ENCODE measurements around the gene SLC8B1.

SLC8B1 gene

DNA sequence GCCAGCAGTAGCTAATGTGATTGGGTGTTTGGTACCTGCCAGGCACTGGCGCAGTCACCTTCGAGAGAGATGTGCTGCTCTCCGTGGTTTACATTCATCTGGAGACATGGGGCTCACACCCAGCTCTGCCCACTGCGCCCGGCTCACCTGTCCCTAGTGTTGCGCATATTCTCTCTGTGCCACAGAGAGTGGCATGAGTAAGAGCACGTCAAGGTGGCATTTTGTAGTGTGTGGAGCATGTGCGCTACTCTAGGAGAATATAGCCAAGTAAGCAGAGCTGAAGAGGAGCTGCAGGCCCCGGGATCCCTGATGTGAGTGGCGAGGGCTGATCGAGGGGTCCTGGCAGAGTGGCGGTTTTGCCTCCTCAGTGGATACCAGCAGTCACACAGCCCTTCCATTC lies 66.8 kb downstream of the SLC8B1 start:
- no peak for DNase-seq

DNA sequence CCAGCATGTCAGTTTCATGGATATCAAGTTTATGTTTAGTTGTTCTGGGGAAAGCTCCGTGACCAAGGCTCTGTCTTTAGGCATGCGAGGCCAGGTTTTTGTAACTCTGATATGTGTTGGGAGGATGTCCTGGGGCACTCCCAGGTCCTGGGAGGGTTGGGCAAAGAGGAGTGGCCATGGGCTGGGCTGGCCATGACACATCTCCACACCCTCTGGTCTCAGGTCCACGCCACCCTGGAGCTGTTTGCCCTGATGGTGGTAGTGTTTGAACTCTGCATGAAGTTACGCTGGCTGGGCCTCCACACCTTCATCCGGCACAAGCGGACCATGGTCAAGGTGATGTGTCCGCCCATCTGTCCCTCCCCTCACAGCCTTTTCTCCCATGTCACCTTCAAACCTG lies 67.3 kb downstream of the SLC8B1 start:
- no peak for DNase-seq

DNA sequence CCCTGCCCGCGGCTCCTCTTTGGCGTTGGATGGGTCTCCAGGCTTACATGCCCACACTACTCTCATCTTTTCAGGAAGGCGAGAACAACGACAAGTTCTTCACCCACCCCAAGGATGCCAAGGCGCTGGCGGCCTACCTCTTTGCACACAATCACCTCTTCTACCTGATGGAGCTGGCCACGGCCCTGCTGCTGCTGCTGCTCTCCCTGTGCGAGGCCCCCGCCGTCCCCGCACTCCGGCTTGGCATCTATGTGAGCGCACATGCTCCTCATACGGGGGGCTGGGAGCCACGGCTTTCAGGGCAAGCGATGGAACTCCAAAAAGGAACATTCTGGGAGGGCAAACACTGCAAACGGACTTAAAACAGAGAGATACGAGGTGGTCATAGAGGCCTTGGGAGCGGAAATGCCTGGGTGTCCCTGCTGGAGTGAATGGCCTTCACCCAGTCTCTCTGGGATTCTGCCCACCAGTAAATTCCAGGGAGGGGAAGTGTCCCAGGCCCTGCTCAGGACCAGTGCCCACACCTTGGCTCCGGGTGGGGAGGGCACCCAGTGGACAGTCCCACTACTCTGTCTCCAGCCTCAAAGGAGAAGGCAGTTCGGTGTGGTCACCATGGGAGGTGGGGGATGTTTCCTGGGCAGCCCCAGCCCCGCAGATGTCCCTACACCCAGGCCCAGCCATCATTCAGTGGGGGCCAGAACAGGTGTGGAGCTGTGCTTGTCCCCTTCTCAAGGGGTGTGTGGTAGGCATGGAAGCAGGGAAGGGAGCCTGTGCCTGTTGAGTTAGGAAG lies 68.6 kb downstream of the SLC8B1 start:
- no peak for DNase-seq

DNA sequence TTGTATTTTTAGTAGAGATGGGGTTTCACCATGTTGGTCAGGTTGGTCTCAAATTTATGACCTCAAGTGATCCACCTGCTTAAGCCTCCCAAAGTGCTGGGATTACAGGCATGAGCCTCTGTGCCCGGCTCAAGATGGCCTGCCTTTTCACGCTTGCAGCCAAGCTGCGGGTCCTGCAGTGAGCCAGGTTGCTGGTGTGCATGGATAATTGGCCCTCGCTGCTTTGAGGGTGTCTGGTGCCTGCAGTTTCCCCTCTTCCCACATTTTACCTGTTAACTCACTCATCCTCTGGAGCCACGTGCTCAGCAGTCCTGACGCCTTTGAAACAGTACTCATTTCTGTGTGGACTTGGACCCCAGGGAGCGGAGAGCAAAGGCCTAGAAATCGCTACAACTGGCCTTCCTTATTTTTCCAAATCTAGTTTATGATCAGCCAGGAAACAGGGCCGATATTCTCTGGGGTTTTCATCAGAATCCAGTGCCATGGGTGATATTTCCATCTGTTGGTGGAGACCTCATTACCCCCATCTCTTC lies 71.4 kb downstream of the SLC8B1 start:
- no peak for DNase-seq

DNA sequence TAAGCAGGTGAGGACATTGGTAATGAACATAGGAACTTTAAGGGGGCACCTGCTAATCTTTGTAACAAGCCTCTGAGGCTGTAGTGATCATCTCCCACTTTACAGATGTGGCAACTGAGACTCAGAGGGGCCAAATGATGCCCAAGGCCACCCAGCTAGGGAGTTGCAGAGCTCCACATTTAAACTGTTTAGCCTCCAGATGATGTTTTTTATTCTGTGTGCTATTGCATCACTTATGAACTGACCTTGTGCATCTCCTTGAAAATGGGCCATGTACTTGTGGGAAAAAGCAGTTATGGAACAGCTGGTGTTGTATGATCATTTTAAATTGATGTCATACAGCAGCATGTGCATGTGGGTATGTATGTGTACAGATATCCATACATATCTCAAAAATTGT lies 72.2 kb downstream of the SLC8B1 start:
- no peak for DNase-seq

DNA sequence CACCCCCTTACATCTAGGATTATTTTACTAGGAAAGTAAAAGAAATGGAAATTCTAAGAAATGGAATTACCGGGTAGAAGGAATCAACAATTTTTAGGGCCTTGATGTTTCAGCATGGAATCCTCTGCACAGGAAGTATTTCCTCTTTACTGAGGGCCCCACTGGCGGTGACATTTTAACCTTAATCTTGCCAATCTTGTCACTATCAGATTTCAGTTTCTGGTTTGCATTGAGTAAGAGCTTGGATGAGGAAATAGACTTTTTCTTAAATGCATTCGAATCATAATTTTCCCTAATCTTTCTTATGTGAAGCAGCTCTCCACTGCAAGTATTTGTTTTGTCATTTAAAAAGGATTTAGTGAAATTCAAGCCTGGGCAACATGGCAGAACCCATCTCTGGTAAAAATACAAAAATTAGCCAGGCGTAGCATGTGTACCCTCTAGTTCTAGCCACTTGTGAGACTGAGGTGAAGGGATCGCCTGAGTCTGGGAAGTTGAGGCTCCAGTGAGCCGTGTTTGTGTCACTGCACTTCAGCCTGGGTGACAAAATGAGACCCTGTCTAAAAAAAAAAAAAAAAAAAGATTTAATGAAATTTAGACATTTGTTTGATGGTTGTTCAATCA lies 73.0 kb downstream of the SLC8B1 start:
- peak; percentile 81 for DNase-seq

DNA sequence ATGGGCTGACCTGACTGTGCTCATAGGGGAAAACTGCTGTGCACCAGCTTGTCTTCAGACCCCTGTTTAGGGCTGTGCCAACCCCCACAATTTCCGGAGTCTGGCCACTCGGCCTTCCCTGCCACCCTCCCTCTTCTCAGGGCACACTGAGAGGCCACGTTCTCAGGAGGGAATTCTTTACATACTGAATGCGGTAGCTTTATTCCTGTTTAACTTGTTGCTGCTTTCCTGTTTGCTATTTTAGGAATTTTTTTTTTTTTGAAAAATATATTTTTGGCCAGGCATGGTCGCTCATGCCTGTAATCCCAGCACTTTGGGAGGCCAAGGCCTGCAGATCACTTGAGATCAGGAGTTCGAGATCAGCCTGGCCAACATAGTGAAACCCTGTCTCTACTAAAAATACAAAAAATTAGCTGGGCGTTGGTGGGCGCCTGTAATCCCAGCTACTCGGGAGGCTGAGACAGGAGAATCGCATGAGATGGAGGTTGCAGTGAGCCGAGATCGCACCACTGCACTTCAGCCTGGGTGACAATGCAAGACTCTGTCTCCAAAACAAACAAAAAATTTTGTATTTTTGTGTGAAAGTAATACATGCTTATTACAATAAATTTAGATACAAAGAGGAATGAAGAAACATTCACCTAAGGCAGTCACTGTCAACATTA lies 74.1 kb downstream of the SLC8B1 start:
- DNase-seq, result no peak

DNA sequence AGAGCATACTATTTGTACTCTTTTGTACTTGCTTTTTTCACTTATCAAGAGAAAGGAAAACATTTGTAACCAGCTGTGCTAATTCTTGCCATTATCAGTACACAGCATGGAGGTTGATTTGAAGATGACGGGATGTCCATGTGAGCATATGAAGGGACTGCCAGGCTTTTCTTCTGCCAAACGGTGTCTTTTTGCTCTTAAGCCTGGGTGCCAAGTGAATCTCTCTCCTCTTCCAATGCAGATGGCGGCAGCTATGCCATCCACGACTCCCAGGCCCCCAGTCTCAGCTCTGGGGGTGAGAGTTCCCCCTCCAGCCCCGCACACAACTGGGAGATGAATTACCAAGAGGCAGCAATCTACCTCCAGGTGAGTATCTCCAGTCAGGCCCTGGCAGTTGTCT lies 74.8 kb downstream of the SLC8B1 start:
- peak; percentile 42 for DNase-seq

DNA sequence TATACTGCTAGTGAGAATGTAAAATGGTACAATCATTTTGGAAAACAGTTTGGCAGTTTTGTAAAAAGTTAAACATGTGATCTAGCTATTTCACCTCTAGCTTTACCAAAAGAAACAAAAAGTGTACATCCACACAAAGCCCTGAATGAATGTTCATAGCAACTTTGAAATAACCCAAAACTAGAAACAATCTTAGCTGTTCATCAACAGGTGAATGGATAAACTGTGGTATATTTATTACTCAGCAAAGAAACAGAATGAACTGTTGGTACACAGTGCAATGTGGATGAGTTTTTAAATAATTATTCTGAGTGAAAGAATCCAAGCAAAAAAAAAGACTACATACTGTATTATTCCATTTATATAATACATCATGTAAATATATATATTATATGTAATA lies 77.3 kb downstream of the SLC8B1 start:
- DNase-seq, result no peak

DNA sequence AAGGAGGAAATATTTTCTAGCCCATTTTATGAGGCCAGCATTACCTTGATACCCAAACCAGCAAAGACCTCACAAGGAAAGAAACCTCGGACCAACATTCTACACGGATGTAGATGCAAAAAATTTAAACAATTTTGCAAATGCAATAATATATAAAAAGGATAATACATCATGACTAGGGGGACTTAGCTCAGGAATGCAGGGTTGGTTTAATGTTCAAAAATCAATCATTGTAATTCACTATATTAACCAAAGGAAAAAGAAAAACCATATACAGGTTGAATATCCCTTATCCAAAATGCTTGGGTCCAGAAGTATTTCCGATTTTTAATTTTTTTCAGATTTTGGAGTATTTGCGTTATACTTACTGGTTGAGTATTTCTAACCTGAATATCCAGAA lies 80.6 kb downstream of the SLC8B1 start:
- DNase-seq, result no peak

DNA sequence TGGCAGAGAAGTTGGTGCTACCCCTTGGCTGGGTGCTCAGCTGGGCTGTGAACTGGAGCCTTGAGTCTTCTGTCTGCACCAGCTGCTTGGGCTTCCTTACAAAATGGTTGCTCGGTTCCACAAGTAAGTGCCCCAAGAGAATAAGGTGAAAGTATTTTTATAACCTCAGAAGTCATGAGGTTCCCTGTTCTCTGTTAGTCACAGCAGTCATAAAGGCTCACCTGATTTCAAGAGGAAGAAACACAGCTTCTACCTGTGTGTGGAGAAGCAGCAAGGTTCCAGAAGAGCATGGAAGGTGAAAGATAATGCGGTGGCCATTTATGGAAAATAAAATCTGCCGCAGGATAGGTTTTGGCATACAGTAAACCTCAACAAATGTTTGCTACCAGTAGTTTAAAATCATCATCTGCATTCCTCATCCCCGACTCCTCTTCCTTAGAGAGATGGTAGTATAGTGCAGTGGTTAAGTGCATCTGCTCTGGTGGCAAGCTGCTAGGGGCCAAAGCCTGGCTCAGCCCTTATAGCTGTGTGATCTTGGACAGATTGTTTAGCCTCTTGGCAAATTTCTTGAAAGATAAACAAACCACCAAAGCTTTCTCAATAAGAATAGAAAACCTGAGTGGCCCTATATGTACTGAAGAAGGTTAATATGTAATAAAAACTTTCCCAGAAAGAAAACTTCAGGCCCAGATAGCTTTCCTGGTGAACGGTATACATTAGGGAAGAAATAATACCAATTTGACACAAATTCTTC lies 81.2 kb downstream of the SLC8B1 start:
- no peak for DNase-seq

DNA sequence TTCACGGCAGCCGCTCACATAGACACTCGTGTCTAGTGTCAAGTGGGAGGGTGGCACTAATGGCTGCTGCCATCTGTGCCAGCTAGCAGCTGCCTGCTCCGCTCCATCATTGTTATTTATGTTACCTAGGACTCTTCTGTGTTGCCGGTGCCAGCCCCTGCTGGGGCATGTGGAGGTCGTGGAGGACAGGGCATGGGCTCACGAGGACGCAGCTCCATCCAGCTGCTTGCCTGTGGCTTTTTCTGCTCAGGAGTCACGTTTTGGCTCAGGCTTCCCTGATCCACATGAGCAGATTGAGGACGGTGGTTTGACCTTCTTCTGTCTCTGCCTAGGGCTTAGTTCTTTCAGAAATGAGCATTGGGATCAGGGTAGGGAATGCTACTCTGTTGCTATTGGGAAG lies 82.4 kb downstream of the SLC8B1 start:
- no peak for DNase-seq

DNA sequence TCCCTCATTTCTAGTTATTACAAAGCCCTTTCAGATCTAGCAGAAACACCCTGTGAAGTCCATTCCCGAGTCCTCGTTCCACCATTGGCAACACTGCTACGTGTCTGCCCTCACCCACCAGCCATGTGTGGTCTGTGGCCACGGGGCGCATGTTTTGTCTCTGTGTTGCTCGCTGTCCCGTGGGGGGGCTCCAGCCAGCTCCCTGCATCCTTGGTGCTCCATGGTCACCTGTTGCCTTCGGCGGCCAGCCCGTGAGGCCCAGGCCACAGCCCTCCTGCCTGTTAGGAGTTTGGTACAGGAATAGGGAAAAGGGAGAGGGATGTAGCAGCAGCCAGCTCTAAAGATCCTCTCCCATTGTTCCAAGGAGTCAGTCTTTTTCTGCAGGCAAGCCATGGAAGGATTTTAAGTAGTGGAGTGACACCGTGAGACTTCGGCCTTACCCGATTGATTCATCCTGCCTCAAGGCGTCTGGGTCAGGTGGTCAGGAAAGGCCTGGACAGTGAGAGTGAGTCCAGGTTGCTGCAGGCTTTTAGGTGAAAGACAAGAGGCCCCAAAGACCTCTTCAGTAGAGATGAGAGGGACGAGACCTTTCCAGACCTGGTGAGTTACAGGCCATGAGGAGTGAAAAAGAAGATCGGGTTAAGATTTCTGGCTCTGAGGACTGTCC lies 83.4 kb downstream of the SLC8B1 start:
- DNase-seq, result no peak

DNA sequence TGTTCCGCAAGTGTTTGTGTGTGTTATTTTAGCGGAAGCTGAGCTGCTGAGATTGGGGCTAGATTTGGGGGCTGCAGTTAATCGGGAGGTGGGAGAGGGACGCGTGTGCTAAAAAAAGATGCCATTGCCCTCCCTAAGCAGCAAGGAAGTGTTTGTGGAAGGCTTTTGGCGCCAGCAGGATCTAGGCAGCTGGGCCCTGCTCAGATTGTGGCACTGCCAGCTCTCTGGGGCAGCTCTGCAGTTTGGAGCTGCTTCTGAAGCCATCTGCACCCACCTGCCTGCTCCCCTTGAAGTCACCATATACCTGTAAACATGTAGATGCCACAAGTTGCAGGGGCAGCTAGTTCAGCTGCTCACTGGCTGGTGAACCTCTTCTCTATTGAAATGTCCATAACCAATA lies 84.9 kb downstream of the SLC8B1 start:
- DNase-seq, result no peak

DNA sequence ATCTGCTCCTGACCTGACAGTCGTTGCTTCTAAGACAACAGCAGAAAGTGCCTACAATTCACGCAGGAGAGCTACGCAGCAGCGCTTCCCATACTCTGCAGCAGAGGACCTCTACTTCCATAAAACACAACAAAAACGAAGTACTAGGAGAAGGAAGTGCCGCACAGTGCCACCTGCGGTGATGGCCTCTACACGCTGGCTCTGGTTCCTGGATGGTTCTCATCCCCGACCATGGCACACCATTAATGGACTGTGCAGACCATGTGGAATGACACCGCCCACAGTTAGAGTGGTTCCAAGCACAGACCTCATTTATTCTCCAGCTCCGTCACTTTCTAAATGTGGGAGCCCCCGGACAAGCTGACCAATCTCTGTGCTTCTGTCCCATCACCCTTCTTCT lies 85.4 kb downstream of the SLC8B1 start:
- DNase-seq, result no peak

DNA sequence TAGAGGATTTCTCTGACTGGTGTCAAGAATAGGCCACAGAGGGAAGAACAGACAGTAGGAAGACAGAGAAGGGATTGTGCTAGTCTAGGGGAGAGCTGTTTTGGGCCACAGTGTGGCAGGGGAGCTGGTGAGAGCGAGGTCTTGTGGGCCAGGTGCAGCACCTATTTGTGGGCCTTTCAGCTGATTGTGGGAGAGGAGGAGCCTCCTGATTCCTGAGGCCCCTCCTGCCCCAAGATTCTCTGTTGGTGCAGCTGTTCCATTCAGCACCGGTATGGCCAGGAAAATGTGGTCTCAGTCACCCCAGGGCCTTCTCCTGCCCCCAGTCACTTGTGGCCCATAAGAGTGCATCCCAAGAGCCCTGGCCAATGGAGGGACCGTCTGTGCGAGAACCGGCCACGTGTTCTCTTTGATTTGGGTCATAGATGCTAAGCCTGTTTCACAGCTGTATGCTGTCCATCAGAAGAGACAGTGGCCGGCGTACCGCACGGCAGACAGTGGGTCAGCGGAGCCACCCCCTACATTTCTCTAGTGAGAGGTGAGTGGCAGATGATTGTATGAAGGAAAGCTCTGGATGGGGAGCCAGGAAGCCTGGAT lies 86.0 kb downstream of the SLC8B1 start:
- DNase-seq, result no peak
